ENCODE results near the gene ARSG. TPM values are rescaled to one million over a fixed set of nuclear protein-coding genes. Genes with fewer than 3 reads are reported as not detected.
"Not testable (repeated sequence)": the region's sequence is repeated elsewhere in the genome, so short reads cannot be mapped to it uniquely, and the experiment has no call there.

ARSG gene
- total RNA-seq, 4 donors from 2014 or later = 9.1 to 28.3 (median 18.1) TPM

DNA sequence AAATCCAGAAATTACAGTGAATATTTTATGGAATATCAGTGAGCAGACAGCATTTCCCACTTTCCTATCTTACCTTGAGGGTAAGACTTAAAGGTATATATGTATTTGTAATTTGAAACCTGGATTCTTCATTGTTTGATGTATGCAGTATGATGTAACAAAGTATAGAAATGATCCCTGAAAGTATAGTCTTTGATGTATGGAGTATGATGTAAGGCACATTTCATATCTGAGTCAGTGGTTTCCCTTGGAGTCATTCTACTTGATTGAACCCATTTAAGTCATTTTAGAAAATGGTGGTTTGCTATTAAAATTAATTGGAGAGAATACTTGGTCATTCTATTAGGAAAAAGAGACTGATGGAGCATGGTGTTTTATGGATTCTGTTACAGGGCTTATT is 33.4 kb upstream of the ARSG start:
- intact Hi-C loops (cut with DNase I) = no loop called here
- no peak for DNase-seq
- Histone ChIP-seq H3K27me3 (no peaks in the 10 kb centered on the region), H3K4me3 (replicated peaks in 1 of 3) (no peak overlapping the region), H3K4me1 (peaks cover 9 to 11% of the 10 kb centered on the region in 2 donors), H3K36me3 (peaks cover 0 to 6% of the 10 kb centered on the region in 2 donors), H3K9me3 (no peaks in the 10 kb centered on the region), H3K27ac (peak overlapping the region in 1 of 3 donors; percentile 96)
- TF ChIP-seq, protein P1, sequence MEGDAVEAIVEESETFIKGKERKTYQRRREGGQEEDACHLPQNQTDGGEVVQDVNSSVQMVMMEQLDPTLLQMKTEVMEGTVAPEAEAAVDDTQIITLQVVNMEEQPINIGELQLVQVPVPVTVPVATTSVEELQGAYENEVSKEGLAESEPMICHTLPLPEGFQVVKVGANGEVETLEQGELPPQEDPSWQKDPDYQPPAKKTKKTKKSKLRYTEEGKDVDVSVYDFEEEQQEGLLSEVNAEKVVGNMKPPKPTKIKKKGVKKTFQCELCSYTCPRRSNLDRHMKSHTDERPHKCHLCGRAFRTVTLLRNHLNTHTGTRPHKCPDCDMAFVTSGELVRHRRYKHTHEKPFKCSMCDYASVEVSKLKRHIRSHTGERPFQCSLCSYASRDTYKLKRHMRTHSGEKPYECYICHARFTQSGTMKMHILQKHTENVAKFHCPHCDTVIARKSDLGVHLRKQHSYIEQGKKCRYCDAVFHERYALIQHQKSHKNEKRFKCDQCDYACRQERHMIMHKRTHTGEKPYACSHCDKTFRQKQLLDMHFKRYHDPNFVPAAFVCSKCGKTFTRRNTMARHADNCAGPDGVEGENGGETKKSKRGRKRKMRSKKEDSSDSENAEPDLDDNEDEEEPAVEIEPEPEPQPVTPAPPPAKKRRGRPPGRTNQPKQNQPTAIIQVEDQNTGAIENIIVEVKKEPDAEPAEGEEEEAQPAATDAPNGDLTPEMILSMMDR (IDR thresholded peaks at IDR 0.05) = no peak
- TF ChIP-seq POLR2A (IDR thresholded peaks at IDR 0.05) = no peak

DNA sequence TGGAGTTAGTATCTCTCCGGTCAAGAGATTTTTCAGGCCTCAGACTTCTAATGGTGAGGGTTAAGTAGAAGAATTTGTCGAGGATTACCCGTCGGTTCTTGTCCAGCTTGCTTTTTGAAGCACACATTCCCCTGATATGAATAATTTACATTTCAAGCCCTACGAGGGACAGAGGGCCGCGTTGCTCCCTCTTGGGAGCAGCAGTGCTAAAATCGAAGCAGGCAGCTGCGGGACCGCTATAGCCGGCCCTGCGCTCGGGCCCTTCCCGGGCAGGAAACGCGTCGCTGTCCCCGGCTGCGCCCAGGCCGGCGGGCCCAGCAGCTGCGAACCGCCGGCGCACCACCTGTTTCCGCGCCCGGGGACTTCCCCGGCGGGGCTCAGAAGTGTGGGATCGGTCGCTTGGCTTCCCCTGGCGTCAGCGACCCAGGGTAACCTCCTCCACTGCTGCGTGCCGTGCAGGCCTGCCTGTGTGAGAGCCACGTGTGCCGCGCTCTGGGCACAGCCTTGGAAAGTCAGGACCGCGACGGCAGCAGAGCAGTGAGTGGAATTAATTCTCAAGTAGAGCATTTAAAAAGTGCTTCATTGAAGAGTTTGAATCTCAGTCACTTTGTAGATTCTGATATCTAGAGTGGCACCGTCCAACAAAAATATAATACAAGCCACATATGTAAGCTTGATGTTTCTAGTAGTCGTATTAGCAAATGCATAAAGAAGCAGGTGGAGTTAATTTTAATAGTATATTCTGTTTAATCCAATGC is 32.2 kb upstream of the ARSG start:
- H3K4me3 ChIP-seq (replicated peaks in 1 of 3); H3K36me3 ChIP-seq; H3K27me3 ChIP-seq; intact Hi-C loops (cut with DNase I); H3K9me3 ChIP-seq: not testable (repeated sequence)
- WGBS, 2 donors = 14 to 24% methylated on average over 11 to 26 of the region's 44 CpGs
- Histone ChIP-seq H3K4me1 (peaks cover 9 to 14% of the 10 kb centered on the region in 2 donors), H3K27ac (peak overlapping the region; percentile 76 to 96 (median 93))
- peak in 1 of 2 donors; percentile 62 for TF ChIP-seq POLR2A (IDR thresholded peaks at IDR 0.05)
- DNase-seq = peak; percentile 62 to 85

DNA sequence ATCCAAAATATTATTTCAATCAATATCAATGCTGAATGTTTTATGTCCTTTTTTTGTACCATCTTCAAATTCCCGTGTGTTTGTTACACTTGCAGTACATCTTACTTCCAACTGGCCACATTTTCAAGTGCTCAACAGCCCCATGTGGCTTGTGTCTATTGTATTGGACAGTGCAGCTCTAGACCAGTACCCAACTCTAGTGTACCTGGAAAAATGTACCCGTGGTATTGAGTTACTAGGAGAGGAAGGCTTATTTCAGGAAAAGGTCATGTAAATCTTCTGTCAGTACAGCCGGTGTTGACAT is 31.7 kb upstream of the ARSG start:
- H3K4me1 ChIP-seq = peaks cover 9 to 14% of the 10 kb centered on the region in 2 donors
- WGBS, 2 donors = 33 to 34% methylated on average over 3 of the region's 3 CpGs
- H3K4me3 ChIP-seq (replicated peaks in 1 of 3); H3K36me3 ChIP-seq; intact Hi-C loops (cut with DNase I); H3K27me3 ChIP-seq; H3K9me3 ChIP-seq: not testable (repeated sequence)
- peak in 1 of 2 donors; percentile 22 for DNase-seq
- TF ChIP-seq, protein P1 (IDR thresholded peaks at IDR 0.05) = peak in 1 of 6 experiments; percentile 7
- peak overlapping the region; percentile 76 to 96 (median 93) for H3K27ac ChIP-seq

DNA sequence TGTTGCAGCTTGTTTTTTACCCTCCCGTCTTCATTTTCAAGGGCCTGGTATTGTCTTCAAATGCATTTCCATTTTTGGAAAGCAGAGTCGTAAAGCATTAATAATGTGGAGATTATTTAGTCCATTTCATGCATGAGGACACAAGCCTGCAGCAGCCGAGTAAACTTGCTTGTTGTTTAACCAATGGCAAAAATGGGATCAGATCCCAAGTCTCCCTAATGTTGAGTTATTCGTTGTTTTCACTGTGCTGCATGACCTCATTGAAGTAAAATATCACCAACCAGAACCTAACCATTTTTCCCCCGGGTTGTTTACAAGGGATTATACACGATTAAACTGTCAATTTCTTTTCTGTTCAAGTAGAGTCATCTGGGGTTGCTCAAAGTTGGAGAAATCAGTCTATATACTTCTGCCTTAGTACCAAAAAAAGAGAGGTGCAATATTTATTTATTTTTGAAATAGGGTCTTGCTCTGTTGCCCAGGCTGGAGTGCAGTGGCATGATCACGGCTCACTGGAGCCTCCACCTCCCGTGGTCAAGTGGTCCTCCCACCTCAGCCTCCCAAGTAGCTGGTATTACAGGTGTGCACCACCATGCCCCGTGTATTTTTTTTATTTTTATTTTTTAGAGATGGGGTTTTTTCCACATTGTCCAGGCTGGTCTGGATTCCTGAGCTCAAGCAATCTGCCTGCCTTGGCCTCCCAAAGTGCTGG is 31.1 kb upstream of the ARSG start:
- Histone ChIP-seq H3K36me3 (no peaks in the 10 kb centered on the region), H3K27me3 (no peaks in the 10 kb centered on the region), H3K9me3 (no peaks in the 10 kb centered on the region), H3K27ac (peak overlapping the region; percentile 76 to 96 (median 93)), H3K4me3 (replicated peaks in 1 of 3) (no peak overlapping the region), H3K4me1 (peaks cover 9 to 14% of the 10 kb centered on the region in 2 donors)
- peak; percentile 44 to 64 for DNase-seq
- WGBS, 2 donors = 43 to 47% methylated on average over 9 of the region's 9 CpGs
- TF ChIP-seq POLR2A (IDR thresholded peaks at IDR 0.05) = peak in 1 of 2 donors; percentile 34
- TF ChIP-seq, protein P1 (IDR thresholded peaks at IDR 0.05) = no peak
- intact Hi-C loops (cut with DNase I) = loop anchor here (5.0 kb wide), 2 partner anchors 177 to 202 kb away; no protein-coding TSS in a partner anchor

DNA sequence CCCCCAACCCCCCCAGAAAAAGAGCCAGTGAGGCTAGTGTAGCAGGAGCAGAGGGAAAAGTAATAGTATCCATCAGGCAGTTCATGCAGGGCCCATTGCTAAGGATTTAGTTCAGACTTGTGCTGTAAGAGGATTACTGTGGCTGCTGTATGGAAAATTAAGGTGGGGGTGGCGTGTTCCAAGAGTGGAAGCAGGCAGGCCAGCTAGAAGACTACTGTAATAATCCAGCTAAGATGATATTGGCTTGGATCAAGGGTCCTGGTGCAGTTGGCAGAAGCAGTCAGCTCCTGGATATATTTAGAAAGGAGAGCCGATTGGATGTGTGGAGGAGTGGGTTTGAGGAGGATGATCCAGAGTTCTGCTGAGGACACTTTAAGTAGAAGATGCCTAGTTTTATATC is 28.8 kb upstream of the ARSG start:
- not testable (repeated sequence) for H3K4me3 ChIP-seq (replicated peaks in 1 of 3); H3K27me3 ChIP-seq; DNase-seq; H3K36me3 ChIP-seq; H3K9me3 ChIP-seq
- WGBS, 2 donors = 59 to 71% methylated on average over 2 of the region's 2 CpGs
- peaks cover 9 to 14% of the 10 kb centered on the region in 2 donors for H3K4me1 ChIP-seq
- H3K27ac ChIP-seq = peak overlapping the region in 1 of 3 donors; percentile 21
- intact Hi-C loops (cut with DNase I) = loop anchor here (5.0 kb wide), 2 partner anchors 175 to 200 kb away; no protein-coding TSS in a partner anchor
